GM19193 (cell line): Measurements from ENCODE around the gene IFI27L1.

ENCODE experiments used
- POLR2A ChIP-seq: IDR thresholded peaks from 4 replicates; pipeline ENCODE4 v1.6.1; 2011; ENCODE audit not compliant: insufficient read depth, insufficient read length; ENCODE audit errors: extremely low read depth

Gene IFI27L1, protein sequence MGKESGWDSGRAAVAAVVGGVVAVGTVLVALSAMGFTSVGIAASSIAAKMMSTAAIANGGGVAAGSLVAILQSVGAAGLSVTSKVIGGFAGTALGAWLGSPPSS

DNA sequence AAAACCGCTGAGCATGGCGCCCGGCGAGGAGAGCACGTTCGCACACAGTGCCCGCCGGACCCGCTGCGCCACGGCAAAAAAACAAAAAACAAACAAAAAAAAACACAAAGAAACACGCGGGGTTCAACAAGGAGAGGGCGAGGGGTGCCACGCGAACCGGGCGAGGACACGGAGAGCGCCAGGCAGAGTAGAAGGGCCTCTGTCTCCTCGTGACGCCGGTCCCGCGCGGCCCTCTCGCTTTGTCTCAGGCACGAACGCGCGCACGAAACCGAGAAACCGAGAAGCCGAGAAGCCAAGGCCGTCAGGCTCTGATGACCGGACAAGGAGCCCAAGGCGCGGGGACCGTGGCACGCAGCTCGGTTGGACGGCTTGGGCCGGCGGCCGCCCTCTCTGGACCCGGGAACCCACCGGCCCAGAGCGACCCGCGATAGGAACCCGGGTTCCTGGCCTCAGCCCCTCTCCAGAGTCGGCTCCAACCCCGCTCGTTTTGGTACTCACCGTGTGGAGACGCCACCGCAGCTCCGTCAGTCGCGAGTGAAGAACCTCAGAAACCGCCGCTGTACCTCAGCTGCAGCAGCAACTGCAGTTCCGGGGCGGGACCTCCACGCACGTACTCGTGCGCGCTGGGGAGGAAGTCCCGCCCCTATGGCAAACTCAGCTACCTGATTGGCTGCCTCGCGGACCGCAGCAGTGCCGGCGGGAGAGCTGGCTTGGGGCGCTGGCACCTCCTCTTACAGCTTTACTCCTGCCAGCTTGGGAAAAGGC, at the start of gene IFI27L1, which contains the start of gene DDX24:
Gene IFI27L1, plus strand, starts transcription at position 690 of the 765 bp plus-strand sequence. CDS start 15,628 bp downstream, outside the sequence.
Gene DDX24, minus strand, starts transcription at position 582 of the 765 bp plus-strand sequence. CDS start 1,460 bp downstream, outside the sequence.
- TF ChIP-seq POLR2A, result peak; percentile 97

DNA sequence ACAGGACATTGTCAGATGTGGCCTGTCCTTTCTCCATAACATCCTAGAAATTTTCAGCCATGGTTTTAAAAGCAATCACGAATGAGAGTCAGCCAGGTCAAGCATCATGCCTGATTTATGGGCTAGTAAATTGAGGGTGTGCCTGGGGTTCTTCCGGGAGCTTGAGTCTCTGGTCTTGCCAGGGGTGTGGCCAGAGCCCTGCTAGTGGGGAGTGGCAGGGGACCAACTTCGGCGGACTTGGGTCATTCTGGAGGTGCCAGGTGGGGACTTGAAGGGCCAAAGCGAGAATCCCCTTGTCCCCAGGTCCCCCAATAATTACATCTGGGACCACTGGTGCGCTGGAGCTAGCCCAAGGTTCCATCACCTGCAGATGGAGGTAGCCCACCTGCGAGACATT, 49.2 kb upstream of the IFI27L1 start:
- TF ChIP-seq POLR2A, result no peak

DNA sequence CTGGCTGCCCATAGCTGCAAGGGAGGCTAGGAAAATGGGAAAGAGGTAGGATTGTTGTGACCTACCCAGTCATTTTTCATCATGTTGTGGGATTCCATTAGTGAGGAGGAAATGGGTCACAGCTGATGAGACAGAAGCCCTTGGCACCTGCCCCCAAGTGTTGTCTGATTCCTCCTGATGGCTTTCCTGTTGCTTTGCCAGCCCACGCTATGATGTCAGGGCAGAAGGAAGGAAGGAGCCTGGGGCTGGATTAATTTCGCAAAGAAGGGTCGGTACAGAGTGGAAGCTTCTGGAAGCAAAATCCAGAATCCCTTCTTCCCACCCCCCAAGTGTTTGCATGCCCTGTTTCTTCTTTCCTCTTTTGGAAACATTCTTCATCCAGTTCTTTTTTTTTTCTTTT, 46.2 kb upstream of the IFI27L1 start:
- TF ChIP-seq POLR2A, result no peak

DNA sequence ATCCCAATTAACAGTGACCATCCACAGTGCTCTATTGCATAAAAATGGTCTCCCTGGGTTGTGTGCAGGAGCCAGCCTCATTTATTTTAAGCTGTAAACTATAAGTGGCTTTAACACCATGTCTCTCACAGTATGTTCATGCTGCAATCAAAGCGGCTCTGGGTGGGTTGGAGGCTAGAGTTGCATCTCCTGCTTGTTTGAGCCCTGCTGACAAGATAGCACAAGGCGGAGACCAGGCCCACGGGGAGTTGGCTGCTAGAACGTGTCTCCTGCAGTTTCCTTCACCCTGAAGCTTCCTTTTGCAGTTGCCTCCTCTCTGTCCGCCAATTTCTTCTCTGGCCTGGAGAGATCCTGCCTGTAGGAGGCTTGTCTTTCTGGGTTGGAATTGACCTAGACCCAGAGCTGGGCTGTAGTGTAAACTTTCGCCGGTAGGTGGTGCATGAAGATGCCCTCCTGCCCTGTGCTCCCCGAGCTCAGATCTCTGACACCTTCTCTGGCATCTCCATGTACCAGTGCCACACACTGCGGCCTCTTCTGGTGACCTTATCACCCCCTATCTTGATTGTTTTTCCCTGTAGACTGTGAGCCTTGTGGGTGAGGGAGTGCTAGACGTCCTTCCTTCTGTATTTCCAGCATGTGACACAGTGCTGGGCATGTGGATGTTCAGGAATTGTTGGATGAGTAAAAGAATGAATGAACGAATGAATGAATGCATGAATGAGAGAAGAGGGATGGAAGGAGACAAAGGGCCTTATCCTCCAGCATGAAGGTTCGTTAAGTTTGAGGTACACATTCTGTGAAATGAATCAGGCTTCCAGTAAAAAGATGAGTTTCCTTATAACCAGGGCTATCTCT, 44.6 kb upstream of the IFI27L1 start:
- no peak for TF ChIP-seq POLR2A

DNA sequence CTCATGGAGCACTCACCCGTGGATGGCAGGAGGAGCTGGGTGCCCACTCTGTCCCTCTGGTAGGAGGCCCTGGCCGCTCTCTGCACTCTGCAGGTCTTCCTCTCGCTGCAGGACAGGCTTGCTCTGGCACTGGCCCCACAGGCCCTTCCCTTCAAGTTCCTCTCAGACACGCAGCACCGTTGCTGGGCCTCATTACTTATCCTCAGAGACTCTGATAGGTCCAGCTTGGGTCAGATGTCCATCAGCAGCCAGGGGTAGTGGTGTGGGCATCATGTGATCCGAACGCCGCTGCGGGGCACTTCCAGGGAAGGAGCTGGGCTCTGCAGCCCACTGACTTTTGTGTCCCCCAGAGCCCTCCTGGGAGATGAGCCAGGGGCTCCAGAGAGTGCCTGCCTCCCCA, 43.2 kb upstream of the IFI27L1 start:
- TF ChIP-seq POLR2A, result no peak

DNA sequence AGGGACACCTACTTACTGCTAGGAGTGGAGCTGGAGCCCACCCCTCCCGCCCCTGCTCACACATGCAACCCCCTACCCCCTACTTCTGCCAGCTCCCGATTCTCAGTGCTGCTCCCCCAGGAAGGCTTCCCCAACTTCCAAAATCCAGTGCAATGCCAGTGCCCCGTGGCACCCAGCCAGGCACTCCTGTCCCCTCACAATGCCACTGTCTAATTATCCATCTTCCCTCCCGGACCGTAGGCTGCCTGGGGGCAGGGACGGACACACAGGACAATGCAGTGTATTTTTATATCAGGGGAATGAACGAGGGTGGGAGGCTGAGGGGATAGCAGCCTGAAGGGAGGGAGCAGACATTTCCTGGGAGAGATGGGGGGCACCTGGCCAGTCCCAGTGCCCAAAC, 42.6 kb upstream of the IFI27L1 start:
- no peak for TF ChIP-seq POLR2A

DNA sequence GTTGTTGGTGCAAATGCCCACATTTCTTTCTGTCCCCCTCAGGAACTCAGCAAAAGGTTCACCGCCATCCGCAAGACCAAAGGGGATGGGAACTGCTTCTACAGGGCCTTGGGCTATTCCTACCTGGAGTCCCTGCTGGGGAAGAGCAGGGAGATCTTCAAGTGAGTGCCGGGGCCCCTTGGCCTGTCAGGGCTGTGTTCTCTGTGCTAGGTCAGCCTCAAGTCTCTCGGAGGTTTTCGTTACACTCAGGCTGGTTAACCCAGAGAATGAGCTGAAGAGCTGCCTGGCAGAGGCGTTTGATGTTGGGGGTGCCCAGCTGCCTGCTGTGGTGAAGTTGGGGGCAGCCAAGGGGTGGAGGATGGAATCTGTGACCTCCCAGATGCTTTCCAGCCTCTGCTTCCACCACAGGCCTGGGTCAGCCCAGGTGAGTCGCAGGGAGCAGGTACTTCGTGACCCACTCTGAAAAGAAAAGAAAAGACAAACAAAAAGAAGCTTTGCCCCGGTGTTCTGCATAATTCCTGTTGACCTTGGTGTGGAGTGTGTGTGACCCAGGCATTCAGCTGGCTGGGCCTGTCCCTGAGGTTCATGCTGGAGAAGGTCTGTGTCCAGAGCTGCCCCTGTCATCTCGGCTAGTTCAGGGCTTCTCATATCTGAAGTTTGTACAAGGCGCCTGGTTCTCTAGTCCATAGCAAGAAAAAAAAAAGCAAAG, 42.0 kb upstream of the IFI27L1 start:
- no peak for TF ChIP-seq POLR2A

DNA sequence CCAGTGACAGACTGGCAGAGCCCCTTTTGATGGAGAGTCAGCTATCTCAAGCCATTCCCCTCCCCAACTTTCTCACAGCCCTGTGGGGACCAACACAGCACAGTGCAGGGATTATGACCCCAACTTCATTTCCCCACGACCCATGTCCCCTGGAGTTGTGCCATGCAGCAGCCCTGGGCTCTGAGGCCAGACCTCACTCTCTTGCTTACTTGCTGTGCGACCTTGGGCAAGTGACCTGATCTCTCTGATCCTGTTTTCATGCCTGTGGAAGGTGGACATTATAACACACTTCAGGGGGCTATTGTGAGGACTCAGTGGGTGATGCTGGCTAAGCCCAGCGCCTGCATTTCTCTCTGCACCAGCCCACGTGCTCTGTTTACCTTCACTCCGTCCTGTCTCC, 40.9 kb upstream of the IFI27L1 start:
- no peak for TF ChIP-seq POLR2A

DNA sequence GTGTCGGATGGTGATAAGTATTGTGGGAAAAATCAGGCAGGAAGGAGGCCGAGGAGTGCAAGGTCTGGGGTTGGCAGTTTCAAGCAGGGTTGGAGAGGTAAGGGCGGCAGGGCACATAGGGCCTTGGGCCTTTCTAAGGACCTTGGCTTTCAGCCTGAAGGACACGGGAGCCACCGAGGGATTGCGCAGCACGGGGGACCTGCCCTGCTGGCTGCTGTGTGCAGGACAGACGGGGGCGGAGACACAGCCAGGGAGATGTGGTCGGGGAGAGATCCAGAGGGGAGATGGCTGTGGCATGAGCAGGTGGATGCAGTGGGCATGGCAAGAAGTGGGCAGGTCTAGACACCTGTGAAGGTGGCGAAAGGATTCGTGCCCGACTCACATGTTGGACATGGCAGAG, 40.3 kb upstream of the IFI27L1 start:
- no peak for TF ChIP-seq POLR2A

DNA sequence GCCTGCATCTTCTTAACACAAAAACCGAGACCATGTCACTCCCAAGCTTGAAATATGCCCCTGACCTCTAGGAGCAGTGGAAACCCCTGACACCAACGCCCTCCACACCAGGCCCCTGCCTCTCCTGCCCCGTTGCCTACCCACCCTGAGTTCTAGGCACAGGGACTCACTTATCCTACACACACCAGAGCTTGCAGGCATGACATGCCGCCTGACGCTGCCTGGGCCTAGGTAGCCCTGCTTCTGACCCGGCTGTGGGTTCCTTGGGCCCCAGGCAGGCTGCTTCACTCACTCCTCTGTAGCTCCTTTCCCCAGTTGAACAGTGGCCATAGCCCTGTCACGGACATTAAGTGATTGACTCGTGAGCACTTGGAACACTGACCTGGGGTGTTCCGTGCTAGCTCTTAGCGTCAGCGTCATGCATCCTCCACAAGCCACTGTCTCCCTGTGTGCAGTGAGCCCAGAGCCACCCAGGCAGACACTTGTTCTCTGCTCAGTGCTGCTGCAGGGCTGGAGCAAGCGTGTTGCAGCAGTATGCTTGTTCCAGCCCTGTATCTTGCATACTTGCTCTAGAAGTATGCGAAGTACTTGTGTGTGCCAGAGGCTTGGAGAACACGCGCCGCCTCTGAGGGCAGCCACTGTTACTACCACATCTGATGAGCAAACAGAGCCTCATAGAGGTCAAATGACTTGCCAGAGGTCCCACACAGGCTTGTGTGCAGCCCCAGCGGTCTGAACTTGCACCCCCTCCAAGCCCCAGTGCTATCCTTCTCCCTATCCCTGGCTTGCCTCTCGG, 39.4 kb upstream of the IFI27L1 start:
- no peak for TF ChIP-seq POLR2A

DNA sequence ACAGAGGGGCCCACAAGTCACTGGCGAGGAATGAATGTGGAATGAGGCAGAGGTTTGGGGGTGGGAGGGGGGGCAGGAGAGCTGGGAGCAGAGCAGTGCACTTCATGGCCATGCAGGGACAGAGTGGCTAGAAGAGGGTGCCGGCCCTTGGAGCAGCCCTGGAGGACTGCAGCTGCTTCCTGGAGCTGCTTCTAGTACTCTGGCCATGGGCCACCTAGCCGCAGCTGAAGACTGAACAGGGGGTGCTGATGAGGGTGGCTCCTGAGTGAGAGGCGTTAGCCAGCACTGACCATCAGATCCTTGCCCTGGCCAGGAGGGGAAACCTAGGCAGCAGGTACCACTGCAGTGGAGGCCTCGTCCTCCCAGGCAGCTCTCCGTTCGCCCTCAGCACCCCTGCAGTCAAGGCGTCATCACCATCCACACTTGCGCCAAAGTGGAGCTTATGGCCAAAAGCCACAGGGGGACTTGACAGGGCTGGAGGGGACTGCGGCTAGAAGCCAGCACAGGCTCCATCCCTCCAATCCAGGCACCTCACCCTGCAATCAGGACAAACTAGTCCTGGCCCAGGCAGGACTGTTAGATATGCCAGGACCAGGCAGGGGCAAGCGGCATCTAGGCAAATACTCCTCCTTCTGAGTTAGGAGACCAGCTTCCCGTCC, 38.5 kb upstream of the IFI27L1 start:
- no peak for TF ChIP-seq POLR2A

DNA sequence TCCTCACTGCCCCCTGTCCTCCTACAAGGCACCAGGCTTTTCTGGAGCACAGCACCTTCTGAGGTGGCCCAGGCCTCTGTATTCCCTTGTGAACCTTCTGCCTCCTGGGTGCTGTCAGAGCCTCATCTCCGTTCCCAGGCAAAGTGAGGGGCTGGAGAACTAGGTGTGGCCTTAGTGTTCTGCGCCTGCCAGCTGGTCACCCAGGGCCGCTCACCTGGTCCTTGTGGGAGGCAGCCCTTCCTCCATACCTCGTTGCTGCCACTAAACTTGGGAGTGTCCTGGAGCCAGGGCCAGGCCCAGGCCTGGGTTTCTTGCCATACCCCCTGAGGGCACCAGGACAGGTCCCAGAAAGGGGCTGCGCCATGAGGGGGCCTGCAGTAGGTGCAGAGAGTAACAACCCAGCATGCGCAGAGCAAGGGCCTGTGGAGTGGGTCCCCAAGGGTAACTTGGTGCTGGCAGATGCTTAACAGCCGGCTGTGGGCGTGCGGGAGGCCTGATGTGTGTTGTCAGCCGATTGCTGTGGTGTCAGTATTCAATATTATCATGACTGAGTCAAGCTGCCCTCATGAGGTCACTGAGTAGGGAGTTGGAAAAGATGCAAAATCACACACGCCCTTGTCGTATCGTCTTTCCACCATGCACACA, 37.9 kb upstream of the IFI27L1 start:
- no peak for TF ChIP-seq POLR2A
